Measurements from ENCODE around the gene WNT8A.
"Not testable (repeated sequence)": the region's sequence is repeated elsewhere in the genome, so short reads cannot be mapped to it uniquely, and the experiment has no call there.

The WNT8A gene

DNA sequence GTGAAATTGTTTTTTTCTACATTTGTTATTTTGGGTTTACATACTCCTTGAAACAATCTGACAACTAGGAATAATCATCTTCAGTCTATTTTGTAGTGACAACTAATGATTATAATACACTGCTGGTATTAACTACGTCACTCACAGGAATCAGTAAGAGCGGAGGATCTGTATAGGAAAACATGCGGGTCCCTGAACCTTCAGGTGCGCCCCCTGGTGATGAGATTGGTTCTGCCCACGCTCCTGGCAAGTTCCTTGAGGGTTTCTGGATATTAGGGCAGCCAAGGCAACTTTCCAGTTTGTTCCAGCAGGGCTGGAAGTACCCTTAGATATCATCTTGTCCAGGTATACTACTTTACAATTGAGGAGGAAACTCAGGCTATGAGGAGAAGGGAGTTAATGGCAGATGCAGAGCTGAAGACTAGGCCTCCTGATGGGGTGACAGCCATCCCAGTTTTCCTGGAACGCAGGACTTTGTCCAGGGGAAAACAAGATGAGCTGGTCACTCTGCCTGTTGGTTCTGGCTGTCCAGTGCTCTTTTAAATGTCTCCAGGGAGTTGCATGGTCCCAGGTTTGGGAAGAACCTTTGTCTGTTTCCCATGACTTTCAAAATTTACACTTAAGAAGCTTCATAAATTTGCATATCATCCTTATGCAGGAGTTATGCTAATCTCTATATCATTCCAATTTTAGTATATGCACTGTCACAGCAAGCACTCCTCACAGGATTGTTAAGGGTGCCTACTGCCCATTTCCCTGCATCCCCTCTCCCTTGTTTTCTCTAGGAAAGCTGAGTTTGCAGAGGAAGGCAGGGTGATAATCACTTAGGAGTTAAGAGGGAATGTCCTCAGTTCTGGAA is 14.9 kb upstream of the WNT8A start (continued):
- TF ChIP-seq PRDM10 (tag by site-specific recombination; IDR thresholded peaks at IDR 0.05): peak; percentile 38; the same call in 1 of the 2 replicates
- no peak for TF ChIP-seq ZFP69B (tag by site-specific recombination; IDR thresholded peaks at IDR 0.05)
- no peak for TF ChIP-seq ZNF10 (tag by site-specific recombination; IDR thresholded peaks at IDR 0.05)
- no peak for TF ChIP-seq HIC1 (tag by site-specific recombination; IDR thresholded peaks at IDR 0.05)
- TF ChIP-seq ZBTB17 (tag by site-specific recombination; IDR thresholded peaks at IDR 0.05): peak; percentile 48; the same call in 1 of the 2 replicates
- TF ChIP-seq, protein P1, sequence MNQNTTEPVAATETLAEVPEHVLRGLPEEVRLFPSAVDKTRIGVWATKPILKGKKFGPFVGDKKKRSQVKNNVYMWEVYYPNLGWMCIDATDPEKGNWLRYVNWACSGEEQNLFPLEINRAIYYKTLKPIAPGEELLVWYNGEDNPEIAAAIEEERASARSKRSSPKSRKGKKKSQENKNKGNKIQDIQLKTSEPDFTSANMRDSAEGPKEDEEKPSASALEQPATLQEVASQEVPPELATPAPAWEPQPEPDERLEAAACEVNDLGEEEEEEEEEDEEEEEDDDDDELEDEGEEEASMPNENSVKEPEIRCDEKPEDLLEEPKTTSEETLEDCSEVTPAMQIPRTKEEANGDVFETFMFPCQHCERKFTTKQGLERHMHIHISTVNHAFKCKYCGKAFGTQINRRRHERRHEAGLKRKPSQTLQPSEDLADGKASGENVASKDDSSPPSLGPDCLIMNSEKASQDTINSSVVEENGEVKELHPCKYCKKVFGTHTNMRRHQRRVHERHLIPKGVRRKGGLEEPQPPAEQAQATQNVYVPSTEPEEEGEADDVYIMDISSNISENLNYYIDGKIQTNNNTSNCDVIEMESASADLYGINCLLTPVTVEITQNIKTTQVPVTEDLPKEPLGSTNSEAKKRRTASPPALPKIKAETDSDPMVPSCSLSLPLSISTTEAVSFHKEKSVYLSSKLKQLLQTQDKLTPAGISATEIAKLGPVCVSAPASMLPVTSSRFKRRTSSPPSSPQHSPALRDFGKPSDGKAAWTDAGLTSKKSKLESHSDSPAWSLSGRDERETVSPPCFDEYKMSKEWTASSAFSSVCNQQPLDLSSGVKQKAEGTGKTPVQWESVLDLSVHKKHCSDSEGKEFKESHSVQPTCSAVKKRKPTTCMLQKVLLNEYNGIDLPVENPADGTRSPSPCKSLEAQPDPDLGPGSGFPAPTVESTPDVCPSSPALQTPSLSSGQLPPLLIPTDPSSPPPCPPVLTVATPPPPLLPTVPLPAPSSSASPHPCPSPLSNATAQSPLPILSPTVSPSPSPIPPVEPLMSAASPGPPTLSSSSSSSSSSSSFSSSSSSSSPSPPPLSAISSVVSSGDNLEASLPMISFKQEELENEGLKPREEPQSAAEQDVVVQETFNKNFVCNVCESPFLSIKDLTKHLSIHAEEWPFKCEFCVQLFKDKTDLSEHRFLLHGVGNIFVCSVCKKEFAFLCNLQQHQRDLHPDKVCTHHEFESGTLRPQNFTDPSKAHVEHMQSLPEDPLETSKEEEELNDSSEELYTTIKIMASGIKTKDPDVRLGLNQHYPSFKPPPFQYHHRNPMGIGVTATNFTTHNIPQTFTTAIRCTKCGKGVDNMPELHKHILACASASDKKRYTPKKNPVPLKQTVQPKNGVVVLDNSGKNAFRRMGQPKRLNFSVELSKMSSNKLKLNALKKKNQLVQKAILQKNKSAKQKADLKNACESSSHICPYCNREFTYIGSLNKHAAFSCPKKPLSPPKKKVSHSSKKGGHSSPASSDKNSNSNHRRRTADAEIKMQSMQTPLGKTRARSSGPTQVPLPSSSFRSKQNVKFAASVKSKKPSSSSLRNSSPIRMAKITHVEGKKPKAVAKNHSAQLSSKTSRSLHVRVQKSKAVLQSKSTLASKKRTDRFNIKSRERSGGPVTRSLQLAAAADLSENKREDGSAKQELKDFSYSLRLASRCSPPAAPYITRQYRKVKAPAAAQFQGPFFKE (tag by site-specific recombination; IDR thresholded peaks at IDR 0.05; ENCODE audit: borderline replicate concordance): no peak
- TF ChIP-seq AEBP2 (tag by site-specific recombination; IDR thresholded peaks at IDR 0.05; ENCODE audit: borderline replicate concordance): no peak
- TF ChIP-seq ZNF449 (tag by site-specific recombination; IDR thresholded peaks at IDR 0.05): no peak
- TF ChIP-seq ZNF654 (tag by site-specific recombination; IDR thresholded peaks at IDR 0.05; ENCODE audit: low read depth): peak; percentile 61
- no peak for TF ChIP-seq ZNF169 (tag by site-specific recombination; IDR thresholded peaks at IDR 0.05)
- TF ChIP-seq ZNF501 (tag by site-specific recombination; IDR thresholded peaks at IDR 0.05): no peak
- TF ChIP-seq ZFP41 (tag by site-specific recombination; IDR thresholded peaks at IDR 0.05; ENCODE audit: borderline replicate concordance): no peak
- TF ChIP-seq ZNF223 (tag by site-specific recombination; IDR thresholded peaks at IDR 0.05): no peak
- TF ChIP-seq ATF2 (tag by site-specific recombination; IDR thresholded peaks at IDR 0.05; ENCODE audit: low read depth): peak; percentile 74
- peak; percentile 50; the same call in 1 of the 2 replicates for TF ChIP-seq ZNF629 (tag by site-specific recombination; IDR thresholded peaks at IDR 0.05)

DNA sequence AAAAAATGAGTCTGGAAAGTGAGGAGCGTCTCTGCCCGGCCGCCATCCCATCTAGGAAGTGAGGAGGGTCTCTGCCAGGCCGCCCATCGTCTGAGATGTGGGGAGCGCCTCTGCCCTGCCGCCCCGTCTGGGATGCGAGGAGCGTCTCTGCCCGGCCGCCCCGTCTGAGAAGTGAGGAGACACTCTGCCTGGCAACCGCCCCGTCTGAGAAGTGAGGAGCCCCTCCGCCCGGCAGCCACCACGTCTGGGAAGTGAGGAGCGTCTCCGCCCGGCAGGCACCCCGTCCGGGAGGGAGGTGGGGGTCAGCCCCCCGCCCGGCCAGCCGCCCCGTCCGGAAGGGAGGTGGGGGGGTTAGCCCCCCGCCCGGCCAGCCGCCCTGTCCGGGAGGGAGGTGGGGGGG is 13.8 kb upstream of the WNT8A start:
- CTCF ChIA-PET: interaction anchor here (0.6 to 3.6 kb wide), 15 partner anchors 13 to 391 kb away, joined by 3 to 78 read pairs (median 5); partner anchors contain the start of gene WNT8A
- H3K9me3 ChIP-seq (ENCODE audit: control insufficient read depth, insufficient read depth, low read depth, low read length); H3K27ac ChIP-seq (ENCODE audit: extremely low read depth, low read depth, low read length); H3K4me1 ChIP-seq (ENCODE audit: control insufficient read depth, insufficient read depth, low read length); H3K36me3 ChIP-seq (ENCODE audit: control insufficient read depth in 2 of 2, insufficient read depth in 1 of 2, low read length in 2 of 2); POLR2A ChIA-PET; H3K4me3 ChIP-seq (ENCODE audit: low read depth, low read length): not testable (repeated sequence)
